ENCODE results near the gene LRRC4C. TPM values are rescaled to one million over a fixed set of nuclear protein-coding genes. Genes with fewer than 3 reads are reported as not detected.

The LRRC4C gene
- total RNA-seq, 3 donors from 2014 or later (not counting 1 experiment from before 2014, with no cell fraction given): not detected

DNA sequence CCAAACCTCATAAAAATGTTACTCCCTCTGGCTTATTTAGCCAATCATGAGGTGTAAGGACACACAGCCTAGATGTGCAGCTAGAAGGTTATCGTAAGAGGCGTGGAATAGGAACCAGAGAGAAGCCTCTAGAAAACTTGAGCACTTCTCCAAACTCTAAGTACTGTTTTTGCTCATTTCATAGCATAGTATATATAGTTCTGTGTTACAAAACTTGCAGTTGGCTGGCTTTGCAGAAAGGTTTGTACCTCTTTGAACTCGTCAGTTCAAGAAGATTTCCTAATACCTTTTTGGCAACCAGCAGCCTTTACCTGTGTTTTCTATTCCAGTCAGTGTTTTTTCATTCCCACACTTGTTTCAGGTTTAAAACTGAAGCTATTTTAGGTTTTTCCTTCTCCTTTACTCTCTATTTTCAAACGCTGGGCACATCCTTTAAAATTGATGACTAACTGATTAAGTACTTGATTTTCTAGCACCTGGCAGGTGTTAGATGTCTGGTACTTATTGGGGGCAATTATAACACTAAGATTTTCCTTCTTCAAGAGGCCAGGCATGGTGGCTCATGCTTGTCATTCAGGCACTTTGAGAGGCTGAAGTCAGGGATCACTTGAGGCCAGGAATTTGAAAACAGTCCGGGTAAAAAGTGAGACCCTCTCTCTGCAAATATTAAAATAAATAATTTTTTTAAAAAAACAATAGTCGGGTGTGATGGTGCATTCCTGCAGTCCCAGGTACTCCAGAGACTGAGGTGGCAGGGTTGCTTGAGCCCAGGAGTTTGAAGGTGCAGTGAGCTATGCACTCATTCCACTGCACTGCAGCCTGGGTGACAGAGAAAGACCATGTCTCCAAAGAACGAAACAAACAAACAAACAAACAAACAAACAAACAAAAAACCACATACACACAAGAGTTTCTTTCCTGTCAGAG is 125.2 kb downstream of the LRRC4C start:
- H3K4me1 ChIP-seq (ENCODE audit: control insufficient read depth, insufficient read depth, low read length): no peaks in the 10 kb centered on the region
- no peak for DNase-seq
- no peak overlapping the region for H3K27ac Mint-ChIP-seq
- H3K36me3 ChIP-seq (ENCODE audit: control insufficient read depth, insufficient read depth, low read length): no peaks in the 10 kb centered on the region
- peaks cover 2% of the 10 kb centered on the region for H3K9me3 ChIP-seq (ENCODE audit: control insufficient read depth, insufficient read depth, low read length)
- H3K27ac ChIP-seq (ENCODE audit: low read length): no peak overlapping the region
- no peak overlapping the region for H3K4me3 ChIP-seq (ENCODE audit: low read length)
- ATAC-seq: no peak
- H3K9me3 Mint-ChIP-seq: peaks cover 10 to 14% of the 10 kb centered on the region in 2 donors
- 79% methylated on average over 5 of the region's 7 CpGs for WGBS (ENCODE audit: insufficient coverage)
- intact Hi-C loops (cut with micrococcal nuclease): no loop called here
- H3K4me3 Mint-ChIP-seq: no peak overlapping the region
- no peaks in the 10 kb centered on the region for H3K27me3 Mint-ChIP-seq (ENCODE audit: low read depth in 2 of 2)
- H3K27me3 ChIP-seq (ENCODE audit: control insufficient read depth, insufficient read depth, low read length): no peaks in the 10 kb centered on the region
- peaks cover 7% of the 10 kb centered on the region for H3K36me3 Mint-ChIP-seq
- TF ChIP-seq, protein P1, sequence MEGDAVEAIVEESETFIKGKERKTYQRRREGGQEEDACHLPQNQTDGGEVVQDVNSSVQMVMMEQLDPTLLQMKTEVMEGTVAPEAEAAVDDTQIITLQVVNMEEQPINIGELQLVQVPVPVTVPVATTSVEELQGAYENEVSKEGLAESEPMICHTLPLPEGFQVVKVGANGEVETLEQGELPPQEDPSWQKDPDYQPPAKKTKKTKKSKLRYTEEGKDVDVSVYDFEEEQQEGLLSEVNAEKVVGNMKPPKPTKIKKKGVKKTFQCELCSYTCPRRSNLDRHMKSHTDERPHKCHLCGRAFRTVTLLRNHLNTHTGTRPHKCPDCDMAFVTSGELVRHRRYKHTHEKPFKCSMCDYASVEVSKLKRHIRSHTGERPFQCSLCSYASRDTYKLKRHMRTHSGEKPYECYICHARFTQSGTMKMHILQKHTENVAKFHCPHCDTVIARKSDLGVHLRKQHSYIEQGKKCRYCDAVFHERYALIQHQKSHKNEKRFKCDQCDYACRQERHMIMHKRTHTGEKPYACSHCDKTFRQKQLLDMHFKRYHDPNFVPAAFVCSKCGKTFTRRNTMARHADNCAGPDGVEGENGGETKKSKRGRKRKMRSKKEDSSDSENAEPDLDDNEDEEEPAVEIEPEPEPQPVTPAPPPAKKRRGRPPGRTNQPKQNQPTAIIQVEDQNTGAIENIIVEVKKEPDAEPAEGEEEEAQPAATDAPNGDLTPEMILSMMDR (IDR thresholded peaks at IDR 0.05): no peak
- H3K4me1 Mint-ChIP-seq: no peaks in the 10 kb centered on the region

DNA sequence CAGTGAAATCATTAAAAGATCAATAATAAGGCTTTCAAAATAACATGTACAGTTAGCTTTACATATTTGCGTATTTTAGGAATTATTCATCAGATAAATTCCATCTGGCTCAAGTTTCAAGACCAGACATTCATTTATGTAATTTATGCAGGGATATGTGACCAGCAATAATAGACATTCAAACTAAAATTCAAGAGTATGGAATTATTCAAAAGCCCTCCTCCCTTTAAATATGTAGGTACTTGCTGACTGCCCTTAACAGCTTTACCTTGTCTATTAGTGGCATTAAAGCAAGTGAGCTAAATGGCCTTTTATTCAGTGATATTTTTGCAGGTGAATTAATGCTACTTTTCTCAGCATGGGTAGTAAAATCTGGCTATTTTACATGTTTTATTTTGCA is 126.1 kb downstream of the LRRC4C start:
- Histone ChIP-seq H3K9me3 (ENCODE audit: control insufficient read depth, insufficient read depth, low read length) (peaks cover 2% of the 10 kb centered on the region), H3K36me3 (ENCODE audit: control insufficient read depth, insufficient read depth, low read length) (no peaks in the 10 kb centered on the region), H3K27me3 (ENCODE audit: control insufficient read depth, insufficient read depth, low read length) (no peaks in the 10 kb centered on the region), H3K4me3 (ENCODE audit: low read length) (no peak overlapping the region), H3K4me1 (ENCODE audit: control insufficient read depth, insufficient read depth, low read length) (no peaks in the 10 kb centered on the region), H3K27ac (ENCODE audit: low read length) (no peak overlapping the region)
- ATAC-seq (no peak), DNase-seq (no peak)
- Mint-ChIP-seq H3K9me3 (peaks cover 14 to 20% of the 10 kb centered on the region in 2 donors), H3K27me3 (ENCODE audit: low read depth in 2 of 2) (no peaks in the 10 kb centered on the region), H3K4me3 (no peak overlapping the region), H3K4me1 (no peaks in the 10 kb centered on the region), H3K27ac (no peak overlapping the region), H3K36me3 (peaks cover 7% of the 10 kb centered on the region)
- intact Hi-C loops (cut with micrococcal nuclease): no loop called here
- TF ChIP-seq, protein P1 (IDR thresholded peaks at IDR 0.05): no peak
- no CpG with 5 or more reads among the region's 1 CpG for WGBS (ENCODE audit: insufficient coverage)

DNA sequence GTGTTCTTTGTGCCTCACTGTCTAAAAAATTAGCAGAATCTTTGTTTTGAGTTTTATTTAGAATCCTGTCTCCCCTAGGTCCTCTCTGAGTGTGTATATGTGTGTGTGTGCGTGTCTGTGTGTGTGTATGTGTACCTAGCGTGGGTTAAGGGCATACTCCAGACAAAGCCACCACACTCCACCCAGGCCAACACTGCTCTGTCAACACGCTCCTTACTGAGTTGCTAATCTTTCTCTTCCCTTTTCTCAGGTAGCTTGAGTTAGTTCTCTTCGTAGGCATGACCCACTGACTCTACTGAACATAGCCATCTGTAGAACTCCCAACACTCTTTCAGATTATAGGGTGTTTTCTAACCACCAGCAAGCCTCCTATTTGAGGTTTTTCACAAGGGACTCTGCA is 131.1 kb downstream of the LRRC4C start:
- no peaks in the 10 kb centered on the region for H3K36me3 Mint-ChIP-seq
- no peak overlapping the region for H3K4me3 Mint-ChIP-seq
- Histone ChIP-seq H3K27ac (ENCODE audit: low read length) (no peak overlapping the region), H3K9me3 (ENCODE audit: control insufficient read depth, insufficient read depth, low read length) (peaks cover 2% of the 10 kb centered on the region), H3K36me3 (ENCODE audit: control insufficient read depth, insufficient read depth, low read length) (no peaks in the 10 kb centered on the region), H3K4me1 (ENCODE audit: control insufficient read depth, insufficient read depth, low read length) (no peaks in the 10 kb centered on the region), H3K27me3 (ENCODE audit: control insufficient read depth, insufficient read depth, low read length) (no peaks in the 10 kb centered on the region), H3K4me3 (ENCODE audit: low read length) (no peak overlapping the region)
- no peaks in the 10 kb centered on the region for H3K4me1 Mint-ChIP-seq
- H3K27ac Mint-ChIP-seq: no peak overlapping the region
- H3K27me3 Mint-ChIP-seq (ENCODE audit: low read depth in 2 of 2): no peaks in the 10 kb centered on the region
- TF ChIP-seq, protein P1 (IDR thresholded peaks at IDR 0.05): no peak
- ATAC-seq: peak in 1 of 3 donors; percentile 30
- DNase-seq: no peak
- H3K9me3 Mint-ChIP-seq: peaks cover 12 to 25% of the 10 kb centered on the region in 2 donors
- 81% methylated on average over 2 of the region's 4 CpGs for WGBS (ENCODE audit: insufficient coverage)
- intact Hi-C loops (cut with micrococcal nuclease): no loop called here

All from natural killer cell (primary cell).